ENCODE results near the gene CHAC2.

- TF ChIP-seq CTCF (IDR thresholded peaks at IDR 0.05) = no peak
- TF ChIP-seq POLR2AphosphoS5 (IDR thresholded peaks at IDR 0.05) = no peak
These were observed 23.1 kb upstream of the CHAC2 start for GRCh38 chr2:53744395-53745065.
